ENCODE data around the gene TTC28. TPM values are rescaled to one million over a fixed set of nuclear protein-coding genes. Genes with fewer than 3 reads are reported as not detected.
"Not testable (repeated sequence)": the region's sequence is repeated elsewhere in the genome, so short reads cannot be mapped to it uniquely, and the experiment has no call there.

TTC28 gene
- total and polyA plus RNA-seq, 8 donors = 2.2 to 18.6 (median 11.5) TPM

DNA sequence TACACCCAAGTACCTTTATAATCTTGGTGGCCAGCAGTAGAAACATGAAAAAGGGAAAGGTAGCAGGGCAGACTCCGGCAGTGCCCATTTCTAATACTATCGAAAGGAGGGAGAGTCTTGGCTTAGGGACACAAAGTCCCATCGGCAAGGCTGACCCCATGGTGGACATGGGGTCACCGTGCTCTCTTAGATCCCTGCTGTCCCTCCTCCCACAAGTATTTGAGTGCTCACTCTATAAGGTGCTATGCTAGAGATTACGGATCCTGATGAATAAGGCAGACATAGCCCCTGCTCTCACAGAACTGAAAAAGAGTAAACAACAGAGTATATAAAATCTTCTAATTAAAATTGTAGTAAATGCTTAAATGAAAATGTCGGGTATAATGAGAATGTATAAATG is 588.2 kb downstream of the TTC28 start:
- DNase-seq = no peak
- Histone ChIP-seq H3K36me3 (peaks cover 0 to 6% (median 0%) of the 10 kb centered on the region in 3 donors), H3K4me3 (no peak overlapping the region), H3K9me3 (no peaks in the 10 kb centered on the region), H3K27me3 (no peaks in the 10 kb centered on the region), H3K27ac (no peak overlapping the region), H3K4me1 (no peaks in the 10 kb centered on the region)
- FAIRE-seq = no peak
- 93 to 94% methylated on average over 6 of the region's 6 CpGs for WGBS, 2 donors
- TF ChIP-seq CTCF (IDR thresholded peaks at IDR 0.05) = no peak
- intact Hi-C loops (cut with DNase I) = no loop called here
- no peak for ATAC-seq

DNA sequence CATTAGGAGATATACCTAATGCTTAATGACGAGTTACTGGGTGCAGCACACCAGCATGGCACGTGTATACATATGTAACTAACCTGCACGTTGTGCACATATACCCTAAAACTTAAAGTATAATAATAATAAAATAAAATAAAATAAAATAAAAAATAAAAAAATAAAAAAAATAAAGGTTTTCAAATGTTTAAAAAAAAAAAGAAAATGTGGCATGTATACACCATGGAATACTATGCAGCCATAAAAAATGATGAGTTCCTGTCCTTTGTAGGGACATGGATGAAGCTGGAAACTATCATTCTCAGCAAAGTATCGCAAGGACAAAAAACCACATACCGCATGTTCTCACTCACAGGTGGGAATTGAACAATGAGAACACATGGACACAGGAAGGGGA is 590.1 kb downstream of the TTC28 start:
- H3K27ac ChIP-seq; intact Hi-C loops (cut with DNase I); H3K4me1 ChIP-seq; H3K9me3 ChIP-seq; FAIRE-seq; DNase-seq; ATAC-seq; H3K27me3 ChIP-seq; H3K36me3 ChIP-seq; H3K4me3 ChIP-seq: not testable (repeated sequence)
- WGBS, 2 donors = 94 to 97% methylated on average over 5 of the region's 5 CpGs

DNA sequence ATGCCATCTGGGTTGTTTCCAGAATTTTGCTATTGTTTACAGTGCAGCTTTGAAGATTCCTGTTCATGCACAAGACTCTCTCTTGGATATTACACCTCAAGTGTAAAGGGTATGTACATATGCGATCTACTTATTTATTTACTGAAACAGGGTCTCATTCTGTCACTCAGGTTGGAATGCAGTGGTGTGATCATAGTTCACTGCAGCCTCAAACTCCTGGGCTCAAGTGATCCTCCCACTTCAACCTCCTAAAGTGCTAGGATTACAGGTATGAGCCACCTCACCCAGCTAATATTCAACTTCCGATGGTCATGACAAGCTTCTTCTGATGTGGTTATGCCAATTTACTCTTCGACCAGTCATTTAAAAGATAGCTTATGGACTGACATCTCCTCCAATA is 602.5 kb downstream of the TTC28 start:
- intact Hi-C loops (cut with DNase I) = no loop called here
- no peak overlapping the region for H3K4me3 ChIP-seq
- peaks cover 18 to 20% (median 20%) of the 10 kb centered on the region in 3 donors for H3K4me1 ChIP-seq
- no peak overlapping the region for H3K27ac ChIP-seq
- ATAC-seq (no peak), DNase-seq (no peak), FAIRE-seq (no peak)
- H3K9me3 ChIP-seq = no peaks in the 10 kb centered on the region
- 71 to 80% methylated on average over 3 of the region's 3 CpGs for WGBS, 2 donors
- no peaks in the 10 kb centered on the region for H3K36me3 ChIP-seq
- H3K27me3 ChIP-seq = no peaks in the 10 kb centered on the region
- TF ChIP-seq CTCF (IDR thresholded peaks at IDR 0.05) = no peak

DNA sequence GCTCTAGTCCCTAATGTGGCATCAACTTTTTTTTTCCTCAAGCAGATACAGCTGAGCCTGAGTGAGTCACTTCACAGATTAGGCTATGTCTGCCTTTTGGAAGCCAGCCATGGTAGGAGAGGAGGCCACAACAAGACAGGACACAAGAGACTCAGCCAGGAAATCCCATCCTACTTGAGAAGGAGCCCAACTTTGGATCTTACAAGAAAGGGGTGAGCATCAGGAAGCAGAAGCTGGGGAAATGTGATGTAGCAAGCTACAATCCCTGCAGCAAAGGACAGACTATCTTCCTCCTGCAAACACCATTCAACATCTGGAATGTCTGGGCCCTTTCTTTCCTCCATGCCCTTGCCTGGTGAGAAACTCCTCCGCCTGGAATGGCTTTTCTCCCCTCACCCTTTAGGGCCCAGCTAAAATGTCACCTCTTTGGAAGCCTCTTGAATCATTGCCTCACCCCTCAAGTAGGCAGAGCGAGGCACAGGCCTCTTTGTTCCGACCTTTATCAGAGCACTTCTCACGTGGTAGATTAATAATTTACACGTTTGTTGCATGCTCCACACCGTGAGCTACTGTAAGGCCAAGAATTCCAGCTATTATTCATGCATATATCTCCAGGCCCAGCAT is 604.2 kb downstream of the TTC28 start:
- no peaks in the 10 kb centered on the region for H3K36me3 ChIP-seq
- H3K4me3 ChIP-seq = no peak overlapping the region
- H3K27ac ChIP-seq = peak overlapping the region; percentile 41 to 73 (median 68)
- H3K9me3 ChIP-seq = no peaks in the 10 kb centered on the region
- intact Hi-C loops (cut with DNase I) = no loop called here
- 8 to 13% methylated on average over 6 of the region's 6 CpGs for WGBS, 2 donors
- peaks cover 18 to 20% (median 20%) of the 10 kb centered on the region in 3 donors for H3K4me1 ChIP-seq
- TF ChIP-seq CTCF (IDR thresholded peaks at IDR 0.05) = no peak
- H3K27me3 ChIP-seq = no peaks in the 10 kb centered on the region
- DNase-seq (peak in 4 of 6 donors; percentile 45 to 70 (median 58)), ATAC-seq (peak; percentile 97 to 99 (median 98)), FAIRE-seq (no peak)

DNA sequence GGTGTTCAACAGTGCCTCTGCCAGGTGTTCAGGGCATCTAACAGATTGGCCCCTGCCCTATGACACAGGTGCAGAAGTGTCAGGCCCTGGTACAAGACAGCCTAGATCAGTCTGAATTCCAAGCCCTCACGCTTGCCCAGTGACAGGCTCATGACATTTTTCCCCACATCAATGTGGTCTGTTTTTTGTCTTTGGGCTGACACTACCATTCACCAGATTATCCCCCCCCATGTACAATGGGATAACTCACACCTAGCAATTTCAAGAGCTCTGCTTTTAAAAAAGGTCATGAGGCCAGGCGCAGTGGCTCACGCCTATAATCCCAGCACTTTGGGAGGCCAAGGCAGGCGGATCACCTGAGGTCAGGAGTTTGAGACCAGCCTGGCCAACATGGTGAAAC is 605.1 kb downstream of the TTC28 start:
- FAIRE-seq (no peak), DNase-seq (no peak), ATAC-seq (no peak)
- intact Hi-C loops (cut with DNase I) = no loop called here
- Histone ChIP-seq H3K4me1 (peaks cover 18 to 20% (median 20%) of the 10 kb centered on the region in 3 donors), H3K27me3 (no peaks in the 10 kb centered on the region), H3K9me3 (no peaks in the 10 kb centered on the region), H3K27ac (no peak overlapping the region), H3K4me3 (no peak overlapping the region), H3K36me3 (no peaks in the 10 kb centered on the region)
- 96 to 98% methylated on average over 4 of the region's 4 CpGs for WGBS, 2 donors
- TF ChIP-seq CTCF (IDR thresholded peaks at IDR 0.05) = no peak
